ENCODE measurements around the gene CHST11. TPM values are rescaled to one million over a fixed set of nuclear protein-coding genes. Genes with fewer than 3 reads are reported as not detected.

Gene CHST11
- total and polyA plus RNA-seq, 9 of the 15 experiments (the other 6 are each of a cell fraction or from before 2014, with no cell fraction given) = 2.3 to 38.7 (median 15.0) TPM

- TF ChIP-seq NR2C1 (IDR thresholded peaks at IDR 0.05) (no peak), NR2C1 (tag; IDR thresholded peaks at IDR 0.05) (no peak), XRCC3 (IDR thresholded peaks at IDR 0.05) (no peak), TCF3 (CRISPR knock-in tag; IDR thresholded peaks at IDR 0.05) (peak; percentile 70), U2AF2 (optimal IDR thresholded peaks at IDR 0.05; ENCODE audit: low read depth, low read length) (no peak), ZBTB8A (IDR thresholded peaks at IDR 0.05; ENCODE audit: partially characterized antibody) (no peak), SAFB (IDR thresholded peaks at IDR 0.05; ENCODE audit: borderline replicate concordance, low read depth, low read length) (no peak), SMAD2 (IDR thresholded peaks at IDR 0.05; ENCODE audit: low read depth, low read length) (no peak), CLOCK (CRISPR knock-in tag; IDR thresholded peaks at IDR 0.05; ENCODE audit: borderline replicate concordance) (no peak), POLR3A (IDR thresholded peaks at IDR 0.05; ENCODE audit: borderline replicate concordance, extremely low read depth, insufficient read depth, insufficient read length) (no peak), MCM7 (IDR thresholded peaks at IDR 0.05) (no peak), RHOXF2B (CRISPR knock-in tag; conservative IDR thresholded peaks at IDR 0.05) (no peak), CHD1 (IDR thresholded peaks at IDR 0.05; ENCODE audit: low read length) (no peak), MCM5 (IDR thresholded peaks at IDR 0.05; ENCODE audit: low read depth) (no peak), ZNF76 (CRISPR knock-in tag; IDR thresholded peaks at IDR 0.05; ENCODE audit: borderline replicate concordance) (no peak), ZNF449 (CRISPR knock-in tag; IDR thresholded peaks at IDR 0.05) (0 out of 2 replicates have a peak, but pooled peaks have one; percentile 30), NFXL1 (CRISPR knock-in tag; IDR thresholded peaks at IDR 0.05) (no peak), KDM4B (IDR thresholded peaks at IDR 0.05; ENCODE audit: borderline replicate concordance in 2 of 2, low read depth in 1 of 2) (no peak), ZNF24 (IDR thresholded peaks at IDR 0.05) (no peak), TEAD2 (tag; IDR thresholded peaks at IDR 0.05) (no peak)
- TF ChIP-seq, protein P1, sequence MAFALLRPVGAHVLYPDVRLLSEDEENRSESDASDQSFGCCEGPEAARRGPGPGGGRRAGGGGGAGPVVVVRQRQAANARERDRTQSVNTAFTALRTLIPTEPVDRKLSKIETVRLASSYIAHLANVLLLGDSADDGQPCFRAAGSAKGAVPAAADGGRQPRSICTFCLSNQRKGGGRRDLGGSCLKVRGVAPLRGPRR (CRISPR knock-in tag; IDR thresholded peaks at IDR 0.05) = no peak
- TF ChIP-seq, protein P2, sequence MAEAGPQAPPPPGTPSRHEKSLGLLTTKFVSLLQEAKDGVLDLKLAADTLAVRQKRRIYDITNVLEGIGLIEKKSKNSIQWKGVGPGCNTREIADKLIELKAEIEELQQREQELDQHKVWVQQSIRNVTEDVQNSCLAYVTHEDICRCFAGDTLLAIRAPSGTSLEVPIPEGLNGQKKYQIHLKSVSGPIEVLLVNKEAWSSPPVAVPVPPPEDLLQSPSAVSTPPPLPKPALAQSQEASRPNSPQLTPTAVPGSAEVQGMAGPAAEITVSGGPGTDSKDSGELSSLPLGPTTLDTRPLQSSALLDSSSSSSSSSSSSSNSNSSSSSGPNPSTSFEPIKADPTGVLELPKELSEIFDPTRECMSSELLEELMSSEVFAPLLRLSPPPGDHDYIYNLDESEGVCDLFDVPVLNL (CRISPR knock-in tag; IDR thresholded peaks at IDR 0.05; ENCODE audit: low read depth) = no peak
Observed at GRCh38 chr12:104510145-104510872, 53.6 kb downstream of the CHST11 start (continued).
